Esophagus squamous epithelium (tissue), 4 donors: ENCODE data around the gene CDK10.

ENCODE experiments used
- POLR2A ChIP-seq, 4 donors: fragments of 450-650 bp; IDR thresholded peaks; one replicate each; pipeline ENCODE4 v1.6.1; 2017; ENCODE audit warnings: antibody characterized with exemption in 4 of 4, mild to moderate bottlenecking in 4 of 4, moderate library complexity in 3 of 4
- TF ChIP-seq, protein P1 (sequence below), 6 experiments: fragments of 450-650 bp in 4 of 6; fragments of 200-600 bp in 2 of 6; sonication (generic) in 2 of 6; IDR thresholded peaks; one replicate each; pipeline ENCODE4 v1.5.1; 2016 to 2019; ENCODE audit warnings: antibody characterized with exemption in 6 of 6, mild to moderate bottlenecking in 4 of 6, moderate library complexity in 4 of 6

DNA sequence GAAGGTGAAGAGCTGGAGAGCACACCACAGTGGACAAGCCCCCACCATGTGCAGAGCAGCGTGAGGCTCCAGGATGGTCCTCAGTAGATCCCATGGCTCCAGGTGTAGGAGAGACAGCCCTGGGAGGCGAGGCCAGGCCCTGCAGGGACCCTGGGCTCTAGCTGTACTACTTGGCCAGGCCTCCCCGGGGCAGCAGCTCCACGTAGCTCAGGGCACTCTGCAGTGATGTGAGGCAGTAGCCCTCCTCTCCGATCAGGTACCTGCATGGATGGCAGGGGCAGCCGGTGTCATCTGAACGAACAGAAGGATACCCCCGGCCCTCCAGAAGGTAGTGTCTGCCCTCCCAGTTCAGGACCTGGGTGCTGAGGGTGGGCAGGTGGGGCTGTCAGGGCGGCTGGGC is 21.2 kb downstream of the CDK10 start:
- TF ChIP-seq, protein P1, sequence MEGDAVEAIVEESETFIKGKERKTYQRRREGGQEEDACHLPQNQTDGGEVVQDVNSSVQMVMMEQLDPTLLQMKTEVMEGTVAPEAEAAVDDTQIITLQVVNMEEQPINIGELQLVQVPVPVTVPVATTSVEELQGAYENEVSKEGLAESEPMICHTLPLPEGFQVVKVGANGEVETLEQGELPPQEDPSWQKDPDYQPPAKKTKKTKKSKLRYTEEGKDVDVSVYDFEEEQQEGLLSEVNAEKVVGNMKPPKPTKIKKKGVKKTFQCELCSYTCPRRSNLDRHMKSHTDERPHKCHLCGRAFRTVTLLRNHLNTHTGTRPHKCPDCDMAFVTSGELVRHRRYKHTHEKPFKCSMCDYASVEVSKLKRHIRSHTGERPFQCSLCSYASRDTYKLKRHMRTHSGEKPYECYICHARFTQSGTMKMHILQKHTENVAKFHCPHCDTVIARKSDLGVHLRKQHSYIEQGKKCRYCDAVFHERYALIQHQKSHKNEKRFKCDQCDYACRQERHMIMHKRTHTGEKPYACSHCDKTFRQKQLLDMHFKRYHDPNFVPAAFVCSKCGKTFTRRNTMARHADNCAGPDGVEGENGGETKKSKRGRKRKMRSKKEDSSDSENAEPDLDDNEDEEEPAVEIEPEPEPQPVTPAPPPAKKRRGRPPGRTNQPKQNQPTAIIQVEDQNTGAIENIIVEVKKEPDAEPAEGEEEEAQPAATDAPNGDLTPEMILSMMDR (IDR thresholded peaks at IDR 0.05): no peak
- TF ChIP-seq POLR2A (IDR thresholded peaks at IDR 0.05): no peak
